HG03066 (cell line): ENCODE data around the gene MAPK9.
"Not testable (repeated sequence)": the region's sequence is repeated elsewhere in the genome, so short reads cannot be mapped to it uniquely, and the experiment has no call there.

Experiments used
- ATAC-seq: cut with Tn5 transposase; IDR thresholded peaks from one replicate; pipeline ENCODE4 v1.9.1; 2021; ENCODE audit warnings: low read depth; ENCODE audit not compliant: unreplicated experiment

The MAPK9 gene

DNA sequence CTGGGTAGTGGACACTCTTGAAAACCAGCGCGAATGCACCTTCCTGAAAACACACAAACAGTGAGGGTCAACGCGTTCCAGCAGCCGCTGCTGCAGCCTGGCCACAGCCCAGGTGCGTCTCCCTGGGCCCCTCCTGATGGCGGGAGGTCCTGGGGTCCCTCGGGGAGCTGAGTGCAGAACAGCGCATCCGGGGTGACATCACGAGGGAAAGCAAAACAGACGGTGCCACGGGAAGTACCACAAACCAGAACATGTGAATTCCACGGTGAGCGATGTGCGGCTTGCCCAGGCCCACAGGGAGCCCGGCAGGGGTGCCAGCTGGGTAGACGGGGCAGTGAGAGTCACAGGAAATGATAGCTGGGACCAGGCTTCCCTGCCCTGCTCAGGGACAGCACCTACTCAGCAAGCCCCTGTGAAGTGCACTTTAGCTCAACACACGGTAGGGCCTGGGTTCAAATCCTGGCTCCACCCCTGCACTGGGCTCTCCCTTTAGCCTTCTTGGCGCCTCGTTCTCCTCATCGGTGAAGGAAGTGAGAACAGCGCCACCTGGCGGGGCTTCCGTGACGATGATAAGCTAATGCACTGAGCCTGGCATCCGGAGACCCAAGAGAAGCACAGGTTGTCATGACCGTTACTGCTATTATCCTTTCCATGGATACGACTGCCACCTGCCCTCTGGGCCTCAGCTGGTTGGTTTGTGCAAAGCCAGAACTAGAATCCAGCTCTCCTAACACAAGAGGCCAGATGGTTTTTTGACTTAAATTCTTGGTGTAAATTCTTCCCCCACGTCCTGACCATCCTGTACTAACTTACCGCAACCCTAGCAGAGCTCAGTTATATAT lies 36.6 kb upstream of the MAPK9 start:
- peak; percentile 85 for ATAC-seq

DNA sequence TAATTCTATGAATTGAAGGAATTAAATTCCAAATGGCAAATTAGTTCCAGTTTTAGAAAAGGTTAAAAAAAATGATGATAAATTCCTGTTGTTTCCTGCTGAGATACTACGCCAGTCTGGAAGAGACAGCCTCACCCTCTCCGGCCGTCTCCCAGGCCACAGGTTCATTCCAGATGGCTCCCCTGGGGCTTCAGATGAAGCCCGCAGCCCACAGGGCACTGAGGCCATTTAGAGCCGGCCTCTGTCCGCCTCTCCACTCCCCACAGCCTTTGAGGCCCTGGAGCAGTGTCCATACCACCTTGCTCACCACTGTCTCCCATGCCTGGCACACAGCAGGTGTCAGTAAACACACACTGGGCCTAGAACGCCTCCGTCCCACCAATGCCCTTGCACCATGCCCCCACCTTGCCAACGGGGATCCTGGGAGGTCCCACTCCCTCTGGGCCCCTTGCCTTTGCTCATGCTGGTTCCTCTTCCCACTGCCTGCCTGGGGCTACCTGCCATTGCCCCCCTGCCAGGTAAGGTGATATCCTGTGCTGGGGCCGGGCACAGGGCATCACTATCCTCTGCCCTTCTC lies 35.2 kb upstream of the MAPK9 start:
- no peak for ATAC-seq

DNA sequence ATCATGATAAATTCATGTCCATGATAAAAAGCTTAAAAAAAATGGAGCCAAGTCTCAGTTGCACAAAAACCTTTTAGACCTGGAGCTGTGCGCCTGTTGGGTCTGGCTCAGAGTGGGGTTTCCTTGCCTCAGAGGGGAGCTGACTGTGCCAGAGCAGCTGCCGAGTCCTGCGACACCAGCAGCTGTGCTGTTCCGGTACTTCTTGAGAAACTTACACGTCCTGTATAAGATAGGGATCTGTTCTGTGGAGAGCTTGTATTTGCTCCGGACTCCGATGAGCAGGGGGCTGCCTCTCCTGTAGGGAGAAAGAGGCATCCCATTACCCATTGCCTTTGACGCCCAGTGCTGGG lies 32.7 kb upstream of the MAPK9 start:
- no peak for ATAC-seq

DNA sequence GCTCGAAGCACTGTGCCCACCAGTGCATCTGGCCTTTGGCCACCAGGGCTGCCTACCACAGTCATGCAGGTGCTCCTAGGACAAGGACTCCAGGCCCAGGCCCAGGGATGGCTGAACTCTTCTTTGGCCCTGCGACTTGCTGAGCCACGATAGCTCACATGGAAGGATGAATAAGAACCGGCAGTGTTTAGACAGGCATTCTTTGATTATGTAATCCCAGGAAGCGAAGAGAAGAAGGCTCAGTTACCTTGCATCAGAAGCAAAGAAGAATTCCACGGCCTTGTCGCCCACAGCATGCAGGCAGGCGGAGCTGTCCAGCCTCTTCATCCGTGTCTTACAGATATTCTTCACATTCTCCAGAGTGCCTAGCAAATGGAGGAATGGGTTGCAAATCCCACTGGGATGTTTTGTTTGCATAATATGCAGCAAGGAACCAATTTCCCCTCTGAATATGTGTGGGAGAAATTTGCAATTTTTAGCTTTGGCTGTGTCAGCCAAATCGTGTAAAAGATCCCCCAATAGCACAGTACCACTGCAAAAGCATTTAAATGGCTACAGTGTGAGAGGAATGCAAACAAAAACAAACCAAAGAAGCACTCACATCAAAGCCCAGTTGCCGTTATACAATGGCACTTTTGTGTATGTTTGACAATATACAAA lies 32.2 kb upstream of the MAPK9 start:
- no peak for ATAC-seq

DNA sequence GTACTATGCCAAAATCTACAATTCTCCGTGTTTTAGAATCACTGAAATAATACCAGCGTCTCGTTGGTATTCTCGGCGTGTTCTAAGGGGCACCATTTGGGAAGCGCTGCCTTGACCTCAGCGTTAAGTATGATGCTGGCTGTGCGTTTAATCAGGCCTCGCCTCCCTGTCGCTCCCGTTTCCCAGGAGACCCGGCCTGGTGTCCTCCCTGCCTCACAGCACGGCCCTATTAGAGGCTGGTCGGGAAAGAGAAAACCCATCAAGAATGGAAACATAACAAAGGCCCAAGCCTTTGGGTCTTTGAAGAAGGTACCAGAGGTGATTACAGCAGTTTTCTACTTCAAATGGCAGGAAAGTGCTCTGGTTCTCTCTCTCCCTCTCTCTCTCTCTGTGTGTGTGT lies 31.3 kb upstream of the MAPK9 start:
- no peak for ATAC-seq

DNA sequence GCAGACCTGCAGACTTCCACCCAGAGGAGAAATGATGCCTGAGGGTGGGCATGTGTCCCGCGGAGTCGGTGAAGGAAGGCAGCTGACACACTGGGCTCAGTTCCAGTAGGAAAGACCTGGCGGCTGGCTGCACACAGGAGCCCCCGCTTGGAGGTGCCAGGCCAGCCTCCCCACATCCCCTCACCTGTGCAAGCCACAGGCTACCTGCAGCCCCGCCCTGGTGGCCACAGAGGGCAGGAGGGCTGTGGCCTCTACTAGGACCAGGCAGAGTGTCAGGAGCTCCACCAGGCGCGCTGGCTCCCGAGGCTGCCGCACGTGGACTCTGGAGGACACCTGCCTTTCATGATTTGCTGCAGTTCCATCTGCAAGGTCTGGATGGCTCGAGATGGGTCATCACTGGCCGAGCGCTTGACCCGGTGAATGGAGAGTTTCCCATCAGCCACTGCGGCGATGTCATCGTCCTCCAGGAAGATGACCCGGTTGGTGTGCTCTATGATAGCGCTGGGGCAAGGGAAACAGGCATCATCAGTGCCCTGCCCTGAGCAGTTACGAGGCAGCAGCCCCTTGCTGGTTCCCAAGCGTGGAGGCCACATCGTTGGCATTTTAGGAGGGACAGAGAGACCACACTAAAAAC lies 26.7 kb upstream of the MAPK9 start:
- ATAC-seq = no peak

DNA sequence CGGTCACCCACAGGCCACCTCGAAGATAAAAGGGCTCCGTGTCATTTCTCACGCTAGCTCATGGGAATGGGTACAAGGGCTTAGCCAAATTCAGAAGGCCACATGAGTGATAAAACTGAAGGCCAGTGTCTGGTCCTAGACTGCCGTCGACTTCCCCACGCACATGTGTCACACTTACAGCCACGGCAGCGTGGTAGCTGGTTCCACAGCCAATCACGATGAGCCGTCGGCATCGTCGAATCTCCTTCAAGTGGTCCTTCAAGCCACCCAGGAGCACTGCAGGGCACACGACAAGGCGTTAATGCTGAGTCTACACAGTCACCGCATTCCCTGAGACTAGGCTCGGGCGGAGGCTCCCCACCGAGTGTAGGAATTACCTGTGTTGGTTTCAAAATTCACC lies 24.7 kb upstream of the MAPK9 start:
- ATAC-seq = no peak

DNA sequence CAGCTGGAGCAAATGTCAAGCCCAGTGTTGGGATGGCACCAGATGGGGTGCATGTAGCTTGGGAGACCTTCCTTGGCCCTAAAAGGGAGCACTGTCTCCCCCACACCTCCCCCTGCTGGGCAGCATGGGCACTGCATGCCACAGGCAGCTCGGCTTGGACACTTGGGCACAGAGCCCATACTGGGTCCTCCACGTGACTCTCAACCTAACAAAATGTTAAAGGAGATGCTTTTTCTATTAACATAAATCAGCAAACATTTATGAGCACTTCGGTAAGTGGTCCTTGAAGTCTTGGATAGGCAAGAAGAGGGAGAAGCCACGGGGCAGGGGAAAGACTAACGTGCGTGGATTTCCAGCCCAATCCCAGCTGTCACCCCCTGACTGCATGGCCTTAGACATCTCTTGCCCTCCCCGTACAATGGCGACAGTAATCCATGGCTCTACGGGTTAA lies 23.9 kb upstream of the MAPK9 start:
- peak; percentile 67 for ATAC-seq

DNA sequence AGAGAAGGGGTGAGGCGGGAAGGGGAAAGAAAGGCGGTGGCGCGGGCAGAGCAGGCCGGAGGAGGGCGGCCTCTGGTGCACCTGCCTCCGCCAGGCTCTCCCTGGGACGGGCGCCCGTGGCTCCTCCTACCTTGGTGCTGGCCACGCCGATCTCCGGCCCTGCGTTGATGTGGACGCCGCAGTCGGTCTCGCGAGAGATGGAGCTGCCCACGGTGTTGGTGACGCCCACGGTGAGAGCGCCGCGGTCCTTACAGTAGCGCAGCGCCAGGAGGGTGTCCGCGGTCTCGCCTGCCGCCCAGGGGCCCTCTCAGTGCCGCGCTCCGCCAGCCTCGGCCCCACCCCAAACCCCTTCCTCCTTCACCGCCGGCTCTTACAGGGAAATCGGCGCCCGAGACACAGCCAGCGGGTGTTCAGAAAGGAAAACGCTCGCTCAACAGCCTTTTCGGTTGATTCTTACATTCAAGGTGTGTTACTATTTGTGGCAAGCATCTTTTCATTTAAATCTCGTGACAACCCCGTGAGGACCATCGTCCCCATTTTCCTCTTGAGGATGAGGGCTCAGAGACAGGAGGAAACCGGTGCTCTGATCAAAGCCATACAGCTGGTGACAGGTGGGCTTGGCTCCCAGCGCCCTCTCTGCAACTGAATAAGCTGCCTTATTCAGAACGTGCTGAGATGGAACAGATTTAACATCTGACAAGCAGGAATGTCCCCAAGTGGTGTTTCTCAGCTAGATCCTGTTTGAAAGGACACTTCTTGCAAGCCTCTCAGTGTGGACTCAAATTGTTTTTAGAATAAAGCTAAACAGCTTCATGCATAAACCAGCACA lies 22.0 kb upstream of the MAPK9 start:
- ATAC-seq = no peak

DNA sequence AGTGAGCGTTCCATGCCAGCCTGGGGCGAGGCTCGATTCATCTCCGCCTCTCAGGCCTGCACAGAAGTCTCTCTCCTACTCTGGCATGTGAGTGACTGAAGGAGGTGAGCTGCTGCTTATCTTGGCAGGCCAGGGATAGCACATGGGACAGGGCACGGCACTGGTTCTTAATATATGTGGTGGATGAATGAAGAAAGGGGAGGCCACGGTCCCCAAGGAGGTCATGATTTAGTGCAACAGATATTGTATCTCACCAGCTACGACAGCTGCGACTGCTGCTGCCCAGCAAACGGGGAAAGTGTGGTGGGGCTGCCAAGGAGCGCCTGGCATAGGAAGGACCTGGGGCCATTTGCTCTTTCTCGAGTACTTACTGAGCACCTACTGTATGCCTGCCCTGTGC lies 19.3 kb upstream of the MAPK9 start:
- ATAC-seq = no peak

DNA sequence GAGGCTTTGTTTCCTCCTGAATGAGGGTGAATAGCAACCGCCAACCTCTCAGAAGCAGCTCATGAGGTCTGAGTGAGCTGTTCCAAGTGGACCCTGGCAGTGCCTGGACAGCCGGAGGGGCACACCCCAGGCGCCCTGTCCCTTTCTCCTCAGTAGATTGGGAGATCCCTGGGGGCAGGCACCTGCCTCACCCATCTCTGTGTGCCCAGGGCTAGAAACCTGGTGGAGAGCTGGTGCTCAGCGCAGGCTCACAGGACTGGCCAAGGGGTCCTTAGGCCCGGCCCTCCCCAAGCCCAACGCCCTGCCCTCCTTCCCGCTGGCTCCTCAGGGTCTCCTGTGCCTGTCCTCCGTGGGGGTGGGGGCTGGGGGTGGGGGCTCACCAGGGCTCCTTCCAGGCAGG lies 14.9 kb upstream of the MAPK9 start:
- no peak for ATAC-seq

DNA sequence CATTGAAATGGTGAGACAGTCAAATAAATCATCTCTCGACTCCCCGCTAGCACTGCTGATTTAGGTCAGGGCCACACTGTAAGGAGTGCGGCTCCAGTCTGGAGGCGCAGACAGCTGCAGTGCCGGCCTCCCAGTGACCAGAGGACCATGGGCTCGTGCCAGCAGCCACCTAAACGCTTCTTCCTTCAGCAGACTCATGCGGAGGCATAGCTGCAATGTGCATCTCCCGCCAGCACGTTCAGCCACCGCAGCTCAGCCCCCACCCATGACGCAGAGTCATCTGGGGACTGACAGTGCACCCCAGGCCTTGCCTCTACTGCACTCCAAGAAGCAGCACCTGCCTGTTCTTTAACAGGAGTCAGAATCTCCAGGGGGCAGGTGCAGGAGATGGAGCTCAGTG lies 13.6 kb upstream of the MAPK9 start:
- no peak for ATAC-seq

DNA sequence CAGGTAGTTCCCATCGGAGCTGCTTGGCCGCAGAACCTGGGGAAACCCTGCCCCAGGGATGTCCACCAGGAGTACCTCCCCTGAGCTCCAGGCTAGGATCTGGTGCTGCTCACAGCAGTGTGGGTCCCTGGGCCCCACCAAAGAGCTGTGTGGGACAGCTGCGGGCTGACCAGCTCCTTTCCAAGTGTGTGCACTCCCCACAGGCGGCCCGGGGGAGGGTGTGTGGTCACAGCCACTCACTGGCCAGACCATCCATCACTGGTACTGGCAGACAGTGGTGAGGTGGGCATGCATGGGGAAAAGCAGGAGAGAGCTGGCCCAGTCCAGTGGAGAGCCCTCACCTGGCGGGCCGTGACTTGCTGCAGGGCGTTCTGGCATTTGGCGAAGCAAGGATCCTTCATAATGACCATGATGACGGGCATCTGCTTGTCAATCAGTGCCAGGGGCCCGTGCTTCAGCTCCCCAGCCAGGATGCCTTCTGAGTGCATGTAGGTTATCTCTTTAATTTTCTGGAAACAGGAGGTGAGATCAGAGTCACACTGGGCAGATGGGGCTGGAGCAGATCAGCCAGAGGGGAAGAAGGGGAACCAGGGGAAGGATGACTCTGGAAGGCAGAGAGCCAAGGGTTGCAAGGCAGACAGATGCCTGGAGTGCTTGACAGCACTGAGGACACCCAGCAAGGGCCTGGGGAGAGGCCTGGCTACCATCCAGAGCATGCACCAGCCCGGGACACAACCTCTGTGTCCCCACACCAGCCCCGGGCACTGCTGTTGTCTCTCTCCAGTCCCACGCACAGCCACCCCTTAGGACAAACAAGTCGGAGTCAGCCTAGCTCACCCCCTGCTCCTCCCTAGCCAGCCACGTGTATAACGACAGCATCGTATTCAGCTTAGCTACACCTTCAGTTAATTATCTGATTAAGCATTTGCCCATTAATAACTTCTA lies 12.8 kb upstream of the MAPK9 start:
- no peak for ATAC-seq

DNA sequence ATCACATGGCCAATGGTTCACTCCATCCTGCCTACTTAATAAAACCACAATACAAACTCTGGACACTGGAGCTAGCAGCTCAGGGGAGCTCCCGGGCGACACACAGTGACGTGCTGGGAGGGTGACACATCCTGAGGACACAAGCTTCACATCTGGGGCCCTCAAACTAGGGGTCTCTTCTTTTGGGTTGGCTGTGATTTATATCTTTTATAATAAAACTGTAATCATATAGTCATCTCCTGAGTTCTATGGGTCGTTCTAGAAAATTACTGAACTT lies 12.1 kb upstream of the MAPK9 start:
- ATAC-seq = no peak

DNA sequence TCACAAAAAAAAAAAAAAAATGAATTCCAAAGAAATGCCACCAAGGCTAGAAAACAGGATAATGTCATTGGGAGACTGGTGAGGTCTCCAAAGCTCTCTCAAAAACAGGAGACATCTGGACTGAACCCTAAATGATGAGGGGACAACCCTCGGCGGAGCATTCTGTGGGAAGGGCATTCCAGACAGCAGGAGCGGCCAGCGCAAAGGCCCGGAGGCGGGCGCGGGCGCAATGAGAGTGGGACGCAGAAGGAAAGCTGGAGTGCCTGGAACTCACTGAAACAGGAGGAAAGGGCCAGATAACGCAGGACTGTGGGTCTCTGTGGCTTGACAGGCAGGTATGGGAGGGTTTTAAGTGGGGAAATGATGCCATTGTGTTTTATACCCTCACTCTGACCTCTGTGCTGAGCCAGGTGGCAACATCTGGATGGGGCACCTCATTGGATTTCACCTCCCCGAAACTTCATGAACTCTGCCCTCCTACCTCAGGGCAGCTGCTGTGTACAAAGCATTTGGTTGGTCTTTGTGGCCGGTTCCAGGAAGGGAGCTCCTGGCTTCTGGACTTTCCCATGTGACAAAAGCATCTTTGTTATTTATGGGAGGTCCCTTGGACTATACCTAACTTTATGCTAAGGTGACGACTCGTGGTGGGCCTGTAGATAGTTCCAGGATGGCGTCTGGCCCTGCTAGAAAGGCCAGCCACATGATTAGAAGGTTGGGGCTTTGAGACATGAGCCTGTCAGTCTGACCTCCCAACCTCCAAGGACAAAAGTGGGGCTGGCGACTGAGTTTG lies 11.5 kb upstream of the MAPK9 start:
- ATAC-seq = no peak

DNA sequence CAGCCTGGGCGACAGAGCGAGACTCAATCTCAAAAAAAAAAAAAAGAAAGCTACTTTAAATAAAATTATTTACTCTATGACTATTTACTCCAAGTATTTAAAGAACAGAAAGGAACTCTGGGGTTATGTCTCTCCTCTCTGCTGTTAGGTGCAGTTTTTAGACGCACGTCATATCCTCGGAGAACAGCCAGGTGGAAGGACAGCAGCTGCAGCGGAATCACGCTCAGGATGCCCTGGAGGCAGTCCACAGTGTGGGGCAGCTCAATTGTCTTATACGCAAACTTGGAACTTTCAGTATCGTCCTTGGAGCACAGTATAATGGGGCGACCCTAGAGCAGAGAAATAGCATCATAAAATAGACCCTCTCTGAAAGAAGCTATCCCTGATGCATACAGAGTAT lies 10.4 kb upstream of the MAPK9 start:
- no peak for ATAC-seq

DNA sequence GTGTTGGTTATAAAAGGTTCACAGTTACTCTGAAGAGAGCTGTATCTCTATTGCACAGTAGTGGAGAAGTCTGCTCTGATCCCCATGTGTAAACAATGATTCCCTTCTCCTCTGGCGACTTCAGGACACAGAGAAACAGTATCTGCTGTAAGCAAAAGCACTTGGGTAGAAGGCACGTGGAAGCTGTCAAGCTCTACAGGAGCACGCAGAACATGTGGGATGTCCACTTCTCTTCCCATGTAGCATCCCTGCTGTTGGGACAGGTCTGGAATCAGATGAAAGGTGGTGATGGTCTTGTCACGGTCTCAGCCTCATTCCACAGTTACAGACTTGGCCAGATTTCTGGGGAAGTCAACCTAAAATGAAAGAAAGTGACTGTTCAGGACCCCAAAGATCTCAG lies 9.4 kb upstream of the MAPK9 start:
- ATAC-seq = no peak

DNA sequence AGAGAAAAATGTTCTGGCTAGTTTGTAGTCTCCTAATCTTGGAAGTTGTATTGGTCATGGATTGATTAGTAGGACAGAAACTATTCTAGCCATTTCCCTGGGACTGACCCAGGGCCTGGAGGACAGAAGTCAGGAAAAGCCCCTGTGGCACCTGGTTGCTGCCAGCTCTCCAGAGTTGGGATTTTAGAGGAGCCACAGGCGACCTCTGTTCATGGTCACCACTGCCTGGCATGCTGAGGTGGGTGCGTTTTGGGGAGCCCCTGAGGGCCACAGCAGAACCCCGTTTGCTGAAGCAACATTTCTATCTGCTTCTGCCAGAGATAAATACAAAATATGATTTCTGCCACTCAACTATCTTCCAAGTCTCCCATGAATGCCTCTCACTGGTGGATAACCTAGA lies 7.6 kb upstream of the MAPK9 start:
- ATAC-seq = no peak

DNA sequence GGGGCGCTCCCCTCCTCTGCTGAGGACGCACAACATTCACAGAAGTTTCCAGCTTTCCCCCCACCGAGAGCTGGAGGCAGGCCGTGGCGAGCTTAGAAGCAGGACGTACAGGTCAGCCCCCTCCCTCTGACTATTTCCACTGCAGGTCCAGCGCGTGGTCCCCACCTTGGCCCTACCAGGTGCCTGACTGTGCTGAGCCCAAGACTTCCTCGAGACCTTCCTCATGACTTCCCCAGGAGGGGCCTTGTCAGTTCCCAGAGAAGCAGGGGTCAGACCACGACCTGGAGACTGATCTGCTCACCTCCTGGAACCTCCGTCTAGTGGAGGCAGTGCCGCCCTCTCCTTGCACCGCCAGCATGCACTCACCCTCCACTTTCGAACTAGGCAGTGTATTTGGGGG lies 7.1 kb upstream of the MAPK9 start:
- not testable (repeated sequence) for ATAC-seq
